ENCODE results near the gene PDE7B. TPM values are rescaled to one million over a fixed set of nuclear protein-coding genes. Genes with fewer than 3 reads are reported as not detected.
"Not testable (repeated sequence)": the region's sequence is repeated elsewhere in the genome, so short reads cannot be mapped to it uniquely, and the experiment has no call there.

Gene PDE7B
- total and polyA plus RNA-seq, 2 of the 13 experiments (the other 11 are each of a cell fraction or from before 2014, with no cell fraction given), result not detected

- TF ChIP-seq BCLAF1 (IDR thresholded peaks at IDR 0.05) (no peak), ZNF75D (CRISPR knock-in tag; IDR thresholded peaks at IDR 0.05; ENCODE audit: borderline replicate concordance) (no peak), ESRRA (CRISPR knock-in tag; IDR thresholded peaks at IDR 0.05; ENCODE audit: low read depth) (no peak), ZNF589 (CRISPR knock-in tag; conservative IDR thresholded peaks at IDR 0.05) (no peak)
Measured at GRCh38 chr6:136137008-136137692, 285.6 kb downstream of the PDE7B start (continued).

- CTCF ChIA-PET (ENCODE audit: low intra/inter-chr PET ratio, low total read pairs), result no interaction called here
- no peaks in the 10 kb centered on the region for H3K79me2 ChIP-seq (ENCODE audit: insufficient read depth, low read length)
- POLR2A ChIA-PET, result no interaction called here
- intact Hi-C loops (cut with micrococcal nuclease; ENCODE audit: unreplicated experiment), result no loop called here
- in situ Hi-C loops (cut with HindIII; ENCODE audit: extremely low pct_ligation_motif_present, low pct_unique_long_range_greater_than_20kb), result no loop called here
- H3K4me3 ChIP-seq (replicated peaks in 1 of 3; ENCODE audit: insufficient read depth in 1 of 3, low read depth in 2 of 3, low read length in 3 of 3), result no peak overlapping the region
- no peaks in the 10 kb centered on the region for H4K20me1 ChIP-seq (ENCODE audit: insufficient read depth, low read length)
- H2AFZ ChIP-seq (ENCODE audit: low read length), result no peak overlapping the region
- no peaks in the 10 kb centered on the region for H3K9me3 ChIP-seq (ENCODE audit: low read length)
- H3K4me2 ChIP-seq (ENCODE audit: low read depth, low read length), result no peak overlapping the region
- ATAC-seq, result no peak
- no peak for DNase-seq (ENCODE audit: low spot score)
- TF ChIP-seq ZNF567 (CRISPR knock-in tag; IDR thresholded peaks at IDR 0.05; ENCODE audit: borderline replicate concordance) (no peak), MAFK (conservative IDR thresholded peaks at IDR 0.05 in 1 of 2, IDR thresholded peaks at IDR 0.05 in 1 of 2; ENCODE audit: low read length in 2 of 2) (peak; percentile 47 to 75; a peak in 2 of 4 replicates), MAFF (IDR thresholded peaks at IDR 0.05; ENCODE audit: low read depth, low read length) (peak; percentile 65; the same call in 1 of the 2 replicates)
- H3K36me3 ChIP-seq (replicated peaks in 1 of 2; ENCODE audit: control insufficient read depth in 1 of 2, insufficient read depth in 2 of 2, low read length in 2 of 2), result no peaks in the 10 kb centered on the region
- WGBS (ENCODE audit: low lambda C conversion rate), result 3% methylated on average over 3 of the region's 3 CpGs
- H3K27me3 ChIP-seq (ENCODE audit: control insufficient read depth in 1 of 2, insufficient read depth in 2 of 2, low read length in 2 of 2), result no peaks in the 10 kb centered on the region
- FAIRE-seq, result no peak
- BruUV-seq (replicated peaks), result no TSS peak
- no peaks in the 10 kb centered on the region for H3K4me1 ChIP-seq (ENCODE audit: insufficient read depth, low read length)
- H3K27ac ChIP-seq (ENCODE audit: extremely low read length, insufficient read depth, low read length), result no peak overlapping the region
- no peak overlapping the region for H3K9ac ChIP-seq (ENCODE audit: insufficient read depth, low read depth, low read length)
Measured at GRCh38 chr6:136137739-136138402, 286.4 kb downstream of the PDE7B start.

- POLR2A ChIA-PET; H3K4me3 ChIP-seq (replicated peaks in 1 of 3; ENCODE audit: insufficient read depth in 1 of 3, low read depth in 2 of 3, low read length in 3 of 3); CTCF ChIA-PET (ENCODE audit: low intra/inter-chr PET ratio, low total read pairs); H3K27ac ChIP-seq (ENCODE audit: extremely low read length, insufficient read depth, low read length); H3K36me3 ChIP-seq (replicated peaks in 1 of 2; ENCODE audit: control insufficient read depth in 1 of 2, insufficient read depth in 2 of 2, low read length in 2 of 2); H3K4me2 ChIP-seq (ENCODE audit: low read depth, low read length); H3K27me3 ChIP-seq (ENCODE audit: control insufficient read depth in 1 of 2, insufficient read depth in 2 of 2, low read length in 2 of 2); H3K4me1 ChIP-seq (ENCODE audit: insufficient read depth, low read length); H3K79me2 ChIP-seq (ENCODE audit: insufficient read depth, low read length); ATAC-seq; H3K9ac ChIP-seq (ENCODE audit: insufficient read depth, low read depth, low read length); intact Hi-C loops (cut with micrococcal nuclease; ENCODE audit: unreplicated experiment); in situ Hi-C loops (cut with HindIII; ENCODE audit: extremely low pct_ligation_motif_present, low pct_unique_long_range_greater_than_20kb); H2AFZ ChIP-seq (ENCODE audit: low read length); H4K20me1 ChIP-seq (ENCODE audit: insufficient read depth, low read length); H3K9me3 ChIP-seq (ENCODE audit: low read length); DNase-seq (ENCODE audit: low spot score); FAIRE-seq; BruUV-seq (replicated peaks): not testable (repeated sequence)
- WGBS (ENCODE audit: low lambda C conversion rate), result 31% methylated on average over 6 of the region's 6 CpGs
Measured at GRCh38 chr6:136139111-136139510, 287.6 kb downstream of the PDE7B start.
